GM23248 (cell line): ENCODE measurements around the gene HSD11B1. TPM values are rescaled to one million over a fixed set of nuclear protein-coding genes. Genes with fewer than 3 reads are reported as not detected.
A peak's percentile ranks its signal among the peaks of the same experiment; 100 is the strongest.

Experiments
- DNase-seq: peaks from one replicate; pipeline ENCODE4 v3.0.0-alpha.2; 2015
- H2AFZ ChIP-seq: fragments of 200-600 bp; sonication (generic); 2 replicates; pipeline ENCODE4 v1.6.1; 2016; ENCODE audit warnings: antibody characterized with exemption
- H3F3A ChIP-seq: fragments of 200-600 bp; sonication (generic); 2 replicates; pipeline ENCODE4 v1.6.1; 2016; ENCODE audit warnings: mild to moderate bottlenecking, antibody characterized with exemption, mixed run types; ENCODE audit not compliant: insufficient read depth
- H3K27ac ChIP-seq: fragments of 200-600 bp; sonication (generic); 2 replicates; pipeline ENCODE4 v1.5.1; 2016; ENCODE audit warnings: mild to moderate bottlenecking
- H3K27me3 ChIP-seq: fragments of 200-600 bp; sonication (generic); replicated peaks from 2 replicates; pipeline ENCODE4 v1.6.1; 2016; ENCODE audit warnings: mild to moderate bottlenecking; ENCODE audit not compliant: insufficient read depth
- H3K36me3 ChIP-seq: fragments of 200-600 bp; sonication (generic); 2 replicates; pipeline ENCODE4 v1.6.1; 2016; ENCODE audit warnings: low read depth, mild to moderate bottlenecking
- H3K4me1 ChIP-seq: fragments of 200-600 bp; sonication (generic); 2 replicates; pipeline ENCODE4 v1.6.1; 2016; ENCODE audit warnings: mild to moderate bottlenecking; ENCODE audit not compliant: insufficient read depth
- H3K4me2 ChIP-seq: fragments of 200-600 bp; sonication (generic); one replicate; pipeline ENCODE4 v1.6.1; 2016; ENCODE audit warnings: mild to moderate bottlenecking; ENCODE audit not compliant: unreplicated experiment
- H3K4me3 ChIP-seq: fragments of 200-600 bp; sonication (generic); 2 replicates; pipeline ENCODE4 v1.5.1; 2016; ENCODE audit warnings: mild to moderate bottlenecking
- H3K79me2 ChIP-seq: fragments of 200-600 bp; sonication (generic); 2 replicates; pipeline ENCODE4 v1.6.1; 2016; ENCODE audit warnings: mild to moderate bottlenecking; ENCODE audit not compliant: insufficient read depth
- H3K9ac ChIP-seq: fragments of 200-600 bp; sonication (generic); 2 replicates; pipeline ENCODE4 v1.6.1; 2016; ENCODE audit warnings: mild to moderate bottlenecking
- H3K9me2 ChIP-seq: fragments of 200-600 bp; sonication (generic); 2 replicates; pipeline ENCODE4 v1.6.1; 2016; ENCODE audit warnings: mixed run types, mild to moderate bottlenecking, moderate library complexity; ENCODE audit not compliant: insufficient read depth
- H3K9me3 ChIP-seq: fragments of 200-600 bp; sonication (generic); one replicate; pipeline ENCODE4 v1.6.1; 2017; ENCODE audit warnings: low read depth
- H4K20me1 ChIP-seq: fragments of 200-600 bp; sonication (generic); 2 replicates; pipeline ENCODE4 v1.6.0; 2016; ENCODE audit not compliant: insufficient read depth
- EZH2 ChIP-seq: fragments of 200-600 bp; sonication (generic); IDR thresholded peaks from 2 replicates; pipeline ENCODE4 v1.6.1; 2018; ENCODE audit warnings: antibody characterized with exemption, mild to moderate bottlenecking; ENCODE audit not compliant: insufficient read depth, poor library complexity, severe bottlenecking
- EZH2phosphoT487 ChIP-seq: fragments of 200-600 bp; sonication (generic); IDR thresholded peaks from 2 replicates; pipeline ENCODE4 v1.6.1; 2018; ENCODE audit warnings: antibody characterized with exemption, moderate library complexity, mild to moderate bottlenecking, low read depth; ENCODE audit not compliant: insufficient read depth
- WGBS, 2 experiments: methylation state at CpG; one replicate each; pipeline ENCODE4 v1.1.6; 2015 to 2017; ENCODE audit warnings: low lambda C conversion rate in 2 of 2, low coverage in 1 of 2; ENCODE audit errors: missing lambda C conversion rate in 2 of 2; 5-methylcytosine and 5-hydroxymethylcytosine counted together
- in situ Hi-C: fragments of 300-500 bp; cut with MboI; formaldehyde crosslinking; loops from 2 replicates; pipeline ENCODE4 v1.15.0; 2020
- polyA plus RNA-seq: library from polyadenylated mRNA; unstranded; fragments of >200 nt; fragmentation: Nextera tagmentation; extraction: Ambion mirVana; gene quantifications from 2 replicates; pipeline ENCODE4 v1.2.1, GENCODE V29; 2016
- total RNA-seq: library from RNA; depleted of rRNA; stranded (reverse); fragments of >200 nt; shearing (Covaris generic); gene quantifications from 2 replicates; pipeline ENCODE4 v1.2.3, GENCODE V29; 2014

The HSD11B1 gene
- total and polyA plus RNA-seq, 2 experiments from 2014 or later, result 0.54 to 1.0 TPM

DNA sequence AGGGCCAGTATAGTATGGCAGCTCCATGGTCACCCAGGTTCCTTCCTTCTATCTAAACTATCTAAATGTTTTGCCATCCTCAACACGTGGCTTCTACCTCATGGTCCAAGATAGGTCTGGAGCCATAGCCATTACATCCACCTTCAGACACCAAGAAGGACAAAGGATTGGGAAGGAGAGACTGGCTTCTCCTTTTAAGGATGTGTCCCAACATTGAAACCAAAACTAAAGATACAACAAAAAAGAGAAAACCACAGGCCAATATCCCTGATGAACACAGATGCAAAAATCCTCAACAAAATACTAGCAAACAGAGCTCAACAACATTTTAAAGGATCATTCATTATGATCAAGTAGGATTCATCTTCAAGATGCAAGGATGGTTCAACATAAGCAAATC is 24.8 kb downstream of the HSD11B1 start:
- no peaks in the 10 kb centered on the region for H3K27me3 ChIP-seq
- H3K79me2 ChIP-seq, result no peaks in the 10 kb centered on the region
- in situ Hi-C loops, result no loop called here
- H3K9me3 ChIP-seq, result no peaks in the 10 kb centered on the region
- no peak overlapping the region for H3K9ac ChIP-seq
- WGBS, 2 experiments, result 13 to 15% methylated on average over 1 of the region's 1 CpG
- H3K4me1 ChIP-seq, result peaks cover 9% of the 10 kb centered on the region
- no peak overlapping the region for H3K27ac ChIP-seq
- 0 out of 2 replicates have a peak, but pooled peaks cover 9% of the 10 kb centered on the region for H3F3A ChIP-seq
- no peak overlapping the region for H3K4me3 ChIP-seq
- no peaks in the 10 kb centered on the region for H3K9me2 ChIP-seq
- TF ChIP-seq EZH2 (no peak), EZH2phosphoT487 (no peak)
- DNase-seq, result no peak
- H3K4me2 ChIP-seq, result no peak overlapping the region
- H4K20me1 ChIP-seq, result no peaks in the 10 kb centered on the region
- H3K36me3 ChIP-seq, result no peaks in the 10 kb centered on the region
- H2AFZ ChIP-seq, result no peak overlapping the region

DNA sequence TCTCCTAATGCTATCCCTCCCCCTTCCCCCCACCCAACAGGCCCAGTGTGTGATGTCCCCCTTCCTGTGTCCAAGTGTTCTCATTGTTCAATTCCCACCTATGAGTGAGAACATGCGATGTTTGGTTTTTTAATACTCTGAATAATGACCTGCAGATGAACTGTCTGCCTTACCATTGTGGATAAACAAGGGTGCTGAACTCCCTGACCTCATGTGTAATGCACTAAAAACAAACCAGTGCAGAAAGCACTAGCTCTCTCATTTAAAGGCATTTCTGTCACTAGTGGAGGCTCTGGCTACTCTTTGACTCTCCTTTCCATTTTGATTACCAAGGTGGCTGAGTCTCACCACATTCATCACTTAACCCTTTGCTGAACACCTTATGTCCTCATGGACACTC is 28.1 kb downstream of the HSD11B1 start:
- Histone ChIP-seq H3F3A (0 out of 2 replicates have a peak, but pooled peaks cover 9% of the 10 kb centered on the region), H4K20me1 (no peaks in the 10 kb centered on the region), H3K9ac (no peak overlapping the region), H3K79me2 (no peaks in the 10 kb centered on the region), H3K9me2 (no peaks in the 10 kb centered on the region), H3K27me3 (no peaks in the 10 kb centered on the region), H3K4me2 (no peak overlapping the region), H3K36me3 (no peaks in the 10 kb centered on the region), H3K4me1 (peaks cover 9% of the 10 kb centered on the region), H3K27ac (no peak overlapping the region), H2AFZ (no peak overlapping the region), H3K9me3 (no peaks in the 10 kb centered on the region), H3K4me3 (no peak overlapping the region)
- TF ChIP-seq EZH2phosphoT487 (no peak), EZH2 (no peak)
- DNase-seq, result no peak
- in situ Hi-C loops, result no loop called here
- 91 to 96% methylated on average over 1 of the region's 1 CpG for WGBS, 2 experiments

DNA sequence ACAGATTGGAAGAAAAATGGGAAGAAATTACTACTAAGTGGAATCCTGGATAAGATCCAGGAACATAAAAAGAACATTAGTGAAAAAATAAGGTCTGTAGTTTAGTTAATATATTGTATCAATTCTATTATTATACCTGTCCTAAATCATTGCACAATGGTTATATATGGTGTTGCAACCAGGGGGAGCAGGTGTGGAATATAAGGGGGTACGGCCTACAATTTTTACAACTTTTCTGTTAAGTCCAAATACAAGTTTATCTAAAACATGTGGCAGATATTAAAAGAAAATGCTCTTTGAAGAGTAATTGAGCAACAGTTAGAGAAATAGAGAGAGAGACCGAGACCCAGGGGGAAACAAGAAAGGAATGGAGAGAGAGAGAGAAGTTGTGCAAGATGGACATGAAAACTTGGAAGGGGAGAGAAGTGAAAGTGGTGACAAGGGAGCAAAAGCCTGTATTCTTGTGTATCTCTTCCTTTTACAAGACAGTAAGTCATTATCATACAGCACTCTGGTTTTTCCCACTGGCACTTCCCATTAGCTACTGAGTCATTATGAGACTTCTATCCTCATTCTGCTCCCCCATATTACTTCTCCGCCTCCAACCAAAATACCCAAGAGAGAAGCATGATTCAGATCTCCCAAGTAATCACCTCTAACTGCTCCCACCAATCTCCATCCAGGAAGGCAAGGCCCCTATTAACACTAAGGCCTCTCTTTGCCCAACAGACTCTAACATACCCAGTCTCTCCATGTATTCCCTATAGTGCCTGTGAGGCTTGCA is 29.0 kb downstream of the HSD11B1 start:
- in situ Hi-C loops, result no loop called here

DNA sequence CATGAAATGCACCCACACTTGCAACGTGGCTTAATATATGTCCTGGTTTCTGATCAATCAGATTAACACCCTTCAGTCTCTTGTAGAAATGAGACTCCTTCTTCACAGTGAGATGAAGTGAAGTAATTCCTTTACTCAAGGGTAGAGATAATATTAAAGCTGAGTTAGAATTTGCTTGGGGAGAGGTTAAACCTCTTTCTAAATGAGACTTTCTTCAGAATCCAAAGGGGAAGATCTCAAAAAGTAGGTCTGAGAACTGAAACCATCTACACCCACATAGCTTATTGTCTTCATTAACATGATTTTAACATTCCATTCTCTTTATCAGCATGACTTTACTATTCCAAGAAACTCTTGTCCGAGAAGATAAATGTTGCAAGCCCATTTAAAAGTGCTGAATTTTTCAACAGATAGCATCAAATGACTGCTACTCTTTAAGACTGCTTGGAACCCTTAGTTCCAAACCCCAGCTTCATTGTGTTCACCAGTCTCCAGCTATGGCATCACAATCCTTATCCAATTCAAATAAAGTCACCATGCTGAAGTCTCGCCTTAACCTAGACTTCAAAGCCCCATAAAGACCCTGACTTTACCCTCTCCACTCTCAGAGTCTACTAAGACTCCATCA is 32.0 kb downstream of the HSD11B1 start:
- H3K4me3 ChIP-seq, result no peak overlapping the region
- H3K27me3 ChIP-seq, result no peaks in the 10 kb centered on the region
- peaks cover 9% of the 10 kb centered on the region for H3K4me1 ChIP-seq
- H3K9me3 ChIP-seq, result no peaks in the 10 kb centered on the region
- H4K20me1 ChIP-seq, result no peaks in the 10 kb centered on the region
- TF ChIP-seq EZH2 (no peak), EZH2phosphoT487 (no peak)
- no peak overlapping the region for H3K27ac ChIP-seq
- WGBS, 2 experiments, result 23 to 28% methylated on average over 3 of the region's 3 CpGs
- no peak overlapping the region for H2AFZ ChIP-seq
- H3F3A ChIP-seq, result 0 out of 2 replicates have a peak, but pooled peaks cover 9% of the 10 kb centered on the region
- no peak for DNase-seq
- no peaks in the 10 kb centered on the region for H3K79me2 ChIP-seq
- H3K4me2 ChIP-seq, result no peak overlapping the region
- H3K36me3 ChIP-seq, result no peaks in the 10 kb centered on the region
- H3K9me2 ChIP-seq, result no peaks in the 10 kb centered on the region
- no peak overlapping the region for H3K9ac ChIP-seq
- in situ Hi-C loops, result no loop called here

More for the DNA sequence above, 29.0 kb downstream of the HSD11B1 start:
- no peaks in the 10 kb centered on the region for H3K79me2 ChIP-seq
- no peaks in the 10 kb centered on the region for H3K27me3 ChIP-seq
- no peak overlapping the region for H3K9ac ChIP-seq
- 0 out of 2 replicates have a peak, but pooled peaks cover 9% of the 10 kb centered on the region for H3F3A ChIP-seq
- no peak overlapping the region for H2AFZ ChIP-seq
- no peak for TF ChIP-seq EZH2
- TF ChIP-seq EZH2phosphoT487, result no peak
- H4K20me1 ChIP-seq, result no peaks in the 10 kb centered on the region
- H3K36me3 ChIP-seq, result no peaks in the 10 kb centered on the region
- no peak overlapping the region for H3K4me3 ChIP-seq
- DNase-seq, result peak; percentile 78
- 0 out of 2 replicates have a peak overlapping the region, but pooled peaks have one; percentile 18 for H3K27ac ChIP-seq
- peaks cover 9% of the 10 kb centered on the region for H3K4me1 ChIP-seq
- WGBS, 2 experiments, result 6% methylated on average over 3 of the region's 3 CpGs
- H3K9me3 ChIP-seq, result no peaks in the 10 kb centered on the region
- H3K9me2 ChIP-seq, result no peaks in the 10 kb centered on the region
- peak overlapping the region; percentile 43 for H3K4me2 ChIP-seq
